GM13976 (cell line): ENCODE data around the gene CACNA2D4.

Experiments
- DNase-seq: peaks from one replicate; pipeline ENCODE4 v3.0.0; 2012; ENCODE audit warnings: low spot score
- in situ Hi-C: fragments of 300-500 bp; cut with MboI; formaldehyde crosslinking; loops from one replicate; pipeline ENCODE4 v1.12.0; 2022; ENCODE audit warnings: low sequenced_read_pairs, mixed read lengths, inconsistent platforms; ENCODE audit not compliant: unreplicated experiment
- TF ChIP-seq, protein P1 (sequence below): IDR thresholded peaks from 2 replicates; pipeline ENCODE4 v1.5.1; 2012; ENCODE audit warnings: borderline replicate concordance, mild to moderate bottlenecking; ENCODE audit not compliant: insufficient read depth; ENCODE audit errors: extremely low read depth, missing control alignments, control extremely low read depth

CACNA2D4 gene

GRCh38 chr12:1844223-1844622 lies 74.2 kb downstream of the CACNA2D4 start:
- no peak for DNase-seq
- TF ChIP-seq, protein P1, sequence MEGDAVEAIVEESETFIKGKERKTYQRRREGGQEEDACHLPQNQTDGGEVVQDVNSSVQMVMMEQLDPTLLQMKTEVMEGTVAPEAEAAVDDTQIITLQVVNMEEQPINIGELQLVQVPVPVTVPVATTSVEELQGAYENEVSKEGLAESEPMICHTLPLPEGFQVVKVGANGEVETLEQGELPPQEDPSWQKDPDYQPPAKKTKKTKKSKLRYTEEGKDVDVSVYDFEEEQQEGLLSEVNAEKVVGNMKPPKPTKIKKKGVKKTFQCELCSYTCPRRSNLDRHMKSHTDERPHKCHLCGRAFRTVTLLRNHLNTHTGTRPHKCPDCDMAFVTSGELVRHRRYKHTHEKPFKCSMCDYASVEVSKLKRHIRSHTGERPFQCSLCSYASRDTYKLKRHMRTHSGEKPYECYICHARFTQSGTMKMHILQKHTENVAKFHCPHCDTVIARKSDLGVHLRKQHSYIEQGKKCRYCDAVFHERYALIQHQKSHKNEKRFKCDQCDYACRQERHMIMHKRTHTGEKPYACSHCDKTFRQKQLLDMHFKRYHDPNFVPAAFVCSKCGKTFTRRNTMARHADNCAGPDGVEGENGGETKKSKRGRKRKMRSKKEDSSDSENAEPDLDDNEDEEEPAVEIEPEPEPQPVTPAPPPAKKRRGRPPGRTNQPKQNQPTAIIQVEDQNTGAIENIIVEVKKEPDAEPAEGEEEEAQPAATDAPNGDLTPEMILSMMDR: no peak
- in situ Hi-C loops: no loop called here

- DNase-seq: no peak
- TF ChIP-seq, protein P1: no peak
- in situ Hi-C loops: no loop called here
Measured at GRCh38 chr12:1843641-1844005, 74.8 kb downstream of the CACNA2D4 start.

DNA sequence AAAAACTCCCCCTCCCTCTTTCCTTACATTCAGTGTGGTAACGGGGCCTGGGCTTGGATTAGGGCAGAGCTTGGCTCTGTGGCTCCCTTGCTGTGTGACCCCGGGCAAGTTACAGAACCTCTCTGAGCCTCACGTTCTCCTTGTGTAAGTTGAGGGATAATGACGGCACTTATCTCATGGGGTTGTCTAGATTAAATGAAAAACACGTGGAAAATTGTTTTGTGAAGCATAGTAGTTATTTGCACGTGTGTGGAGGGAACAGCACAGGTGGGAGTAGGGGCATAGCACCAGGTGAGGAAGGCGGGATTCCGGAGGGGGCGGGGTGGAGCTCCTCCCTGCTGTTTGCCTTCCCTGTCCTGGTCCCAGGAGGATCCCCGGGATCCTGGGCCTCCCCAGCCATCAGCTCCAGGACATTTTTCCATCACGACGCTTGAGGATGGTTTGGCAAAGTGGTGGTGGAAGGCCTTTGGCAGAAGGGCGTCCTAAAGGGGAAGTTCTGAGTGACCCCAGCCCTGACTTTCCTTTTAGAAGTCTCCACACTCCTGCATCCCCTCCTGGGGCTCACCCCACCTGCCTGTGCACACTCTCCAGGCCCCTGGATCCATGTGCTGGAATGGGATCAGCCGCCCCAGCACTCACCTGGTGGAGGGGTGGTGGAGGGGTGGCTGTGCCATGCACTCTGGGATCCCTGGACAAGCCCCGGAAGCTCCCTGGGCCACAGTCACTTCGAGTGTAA lies 75.4 kb downstream of the CACNA2D4 start:
- TF ChIP-seq, protein P1: no peak
- DNase-seq: peak; percentile 20
- in situ Hi-C loops: no loop called here

DNA sequence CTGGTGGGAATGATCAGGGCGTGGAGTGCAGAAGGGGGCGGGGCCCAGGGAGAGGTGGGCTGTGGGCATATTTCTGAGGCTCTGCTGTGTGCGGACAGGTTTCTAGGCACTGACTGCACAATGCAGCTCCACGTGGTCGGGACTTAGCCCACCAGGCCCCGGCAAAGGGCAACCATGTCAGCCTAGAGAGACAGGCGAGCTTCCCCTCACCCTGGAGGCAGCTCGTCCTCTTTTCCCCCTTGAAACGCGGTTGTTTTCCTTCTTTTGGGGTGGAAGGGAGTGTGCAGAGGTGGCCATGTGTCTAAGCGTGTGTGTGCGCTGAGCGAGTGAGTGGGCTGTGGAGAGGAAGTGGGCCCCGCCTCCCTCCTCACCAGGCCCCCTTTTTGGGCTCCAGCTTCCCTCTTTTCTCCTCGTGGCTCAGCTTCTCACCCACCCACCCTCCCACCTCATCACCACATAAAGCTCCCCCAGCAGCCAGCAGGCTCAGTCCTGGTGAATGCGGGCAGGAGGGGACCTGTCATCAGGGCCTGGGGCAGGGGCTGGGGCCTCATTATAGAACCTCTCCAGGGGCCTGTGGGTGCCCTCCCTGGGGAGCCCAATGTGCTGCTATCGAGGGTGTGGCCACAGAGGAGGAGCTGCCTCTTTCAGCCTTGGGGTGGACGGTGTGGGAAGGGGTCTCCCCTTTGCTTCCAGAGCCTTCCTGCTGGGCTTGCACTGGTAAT lies 76.1 kb downstream of the CACNA2D4 start:
- TF ChIP-seq, protein P1: no peak
- DNase-seq: peak; percentile 32
- in situ Hi-C loops: no loop called here

GRCh38 chr12:1841586-1842182 lies 76.8 kb downstream of the CACNA2D4 start:
- TF ChIP-seq, protein P1: no peak
- in situ Hi-C loops: no loop called here
- peak; percentile 18 for DNase-seq

- in situ Hi-C loops: no loop called here
- DNase-seq: no peak
- TF ChIP-seq, protein P1: no peak
Measured at GRCh38 chr12:1840981-1841425, 77.4 kb downstream of the CACNA2D4 start.
